GM12874 (cell line): ENCODE measurements around the gene GPSM1.

Source experiments
- CTCF ChIP-seq: IDR thresholded peaks from 2 replicates; pipeline ENCODE4 v1.5.1; 2011; ENCODE audit warnings: low read depth, mild to moderate bottlenecking, control low read depth, low read length, moderate library complexity; ENCODE audit not compliant: insufficient read depth

GPSM1 gene

GRCh38 chr9:136297016-136297691 is 30.2 kb upstream of the GPSM1 start:
- TF ChIP-seq CTCF: no peak

GRCh38 chr9:136297766-136298735 is 29.3 kb upstream of the GPSM1 start:
- no peak for TF ChIP-seq CTCF

GRCh38 chr9:136299116-136299515 is 28.2 kb upstream of the GPSM1 start:
- no peak for TF ChIP-seq CTCF

GRCh38 chr9:136299541-136299940 is 27.8 kb upstream of the GPSM1 start:
- TF ChIP-seq CTCF: no peak

- TF ChIP-seq CTCF: no peak
Measured at GRCh38 chr9:136300016-136300545, 27.3 kb upstream of the GPSM1 start.

GRCh38 chr9:136300866-136301265 is 26.5 kb upstream of the GPSM1 start:
- TF ChIP-seq CTCF: no peak

- TF ChIP-seq CTCF: no peak
Measured at GRCh38 chr9:136302527-136302926, 24.8 kb upstream of the GPSM1 start.
